GM13977 (cell line): ENCODE data around the gene OSCAR.

Source experiments
- DNase-seq: peaks from one replicate; pipeline ENCODE4 v3.0.0; 2012; ENCODE audit warnings: low spot score
- CTCF ChIP-seq: IDR thresholded peaks from 2 replicates; pipeline ENCODE4 v1.5.1; 2012; ENCODE audit warnings: mild to moderate bottlenecking, control low read depth; ENCODE audit not compliant: insufficient read depth; ENCODE audit errors: extremely low read depth, missing control alignments
- in situ Hi-C: fragments of 300-500 bp; cut with MboI; formaldehyde crosslinking; loops from one replicate; pipeline ENCODE4 v1.12.0; 2022; ENCODE audit warnings: low sequenced_read_pairs, low pct_unique_long_range_greater_than_20kb, mixed read lengths, inconsistent platforms; ENCODE audit not compliant: unreplicated experiment

Gene OSCAR

GRCh38 chr19:54141356-54141755 is 40.8 kb upstream of the OSCAR start:
- in situ Hi-C loops: no loop called here
- DNase-seq: no peak
- TF ChIP-seq CTCF: no peak

GRCh38 chr19:54138489-54139256 is 38.1 kb upstream of the OSCAR start:
- no peak for DNase-seq
- in situ Hi-C loops: no loop called here

GRCh38 chr19:54137699-54138488 is 37.3 kb upstream of the OSCAR start, which contains the start of gene CNOT3:
Gene CNOT3 (plus strand): TSS chr19:54137762. CDS start chr19:54142979, 5,217 bp downstream.
- in situ Hi-C loops: no loop called here

More at GRCh38 chr19:54138489-54139256, 38.1 kb upstream of the OSCAR start:
- no peak for TF ChIP-seq CTCF

GRCh38 chr19:54136864-54137698 is 36.5 kb upstream of the OSCAR start:
- no peak for TF ChIP-seq CTCF
- in situ Hi-C loops: no loop called here
- peak; percentile 99 for DNase-seq

More at GRCh38 chr19:54137699-54138488, 37.3 kb upstream of the OSCAR start, which contains the start of gene CNOT3:
- no peak for TF ChIP-seq CTCF
- peak; percentile 61 for DNase-seq

GRCh38 chr19:54136086-54136863 is 35.7 kb upstream of the OSCAR start:
- DNase-seq: no peak
- in situ Hi-C loops: no loop called here
- TF ChIP-seq CTCF: no peak
